ENCODE results near the gene SUCNR1.
"Not testable (repeated sequence)": the region's sequence is repeated elsewhere in the genome, so short reads cannot be mapped to it uniquely, and the experiment has no call there.

The SUCNR1 gene

GRCh38 chr3:151869181-151869580 is 4.3 kb upstream of the SUCNR1 start:
- no peak for TF ChIP-seq CTCF (IDR thresholded peaks at IDR 0.05; ENCODE audit: borderline replicate concordance, extremely low read depth, low read length, poor library complexity, severe bottlenecking)
- no peak for TF ChIP-seq EZH2 (IDR thresholded peaks at IDR 0.05; ENCODE audit: borderline replicate concordance, low read depth, low read length, severe bottlenecking)

GRCh38 chr3:151871639-151872468 is 1.6 kb upstream of the SUCNR1 start:
- peaks cover 53% of the 10 kb centered on the region for H3K4me1 ChIP-seq (ENCODE audit: insufficient read depth, low read length)
- peak overlapping the region; percentile 48 for H3K27ac ChIP-seq (ENCODE audit: low read length)
- no peaks in the 10 kb centered on the region for H3K36me3 ChIP-seq (ENCODE audit: insufficient read depth, low read length)
- H3K9ac ChIP-seq (ENCODE audit: low read depth, low read length) = no peak overlapping the region
- no peaks in the 10 kb centered on the region for H3K9me3 ChIP-seq (ENCODE audit: insufficient read depth, low read length, severe bottlenecking)
- H2AFZ ChIP-seq (ENCODE audit: low read depth, low read length) = peak overlapping the region; percentile 83
- no peaks in the 10 kb centered on the region for H3K79me2 ChIP-seq (ENCODE audit: insufficient read depth, low read length)
- no peak overlapping the region for H3K4me3 ChIP-seq (ENCODE audit: low read depth in 1 of 2, low read length in 2 of 2)
- no peak for DNase-seq
- peak; percentile 43 for ATAC-seq (ENCODE audit: insufficient read depth, low read depth)
- TF ChIP-seq EZH2 (IDR thresholded peaks at IDR 0.05; ENCODE audit: borderline replicate concordance, low read depth, low read length, severe bottlenecking) (no peak), CTCF (IDR thresholded peaks at IDR 0.05; ENCODE audit: borderline replicate concordance, extremely low read depth, low read length, poor library complexity, severe bottlenecking) (no peak)
- H4K20me1 ChIP-seq (ENCODE audit: insufficient read depth, low read length) = no peaks in the 10 kb centered on the region
- 0 out of 2 replicates have a peak overlapping the region, but pooled peaks have one; percentile 16 for H3K4me2 ChIP-seq (ENCODE audit: insufficient read depth, low read length)
- H3K27me3 ChIP-seq (ENCODE audit: insufficient read depth, low read length, poor library complexity) = no peaks in the 10 kb centered on the region

More at GRCh38 chr3:151869181-151869580, 4.3 kb upstream of the SUCNR1 start:
- Histone ChIP-seq H4K20me1 (ENCODE audit: insufficient read depth, low read length) (no peaks in the 10 kb centered on the region), H2AFZ (ENCODE audit: low read depth, low read length) (no peak overlapping the region), H3K4me3 (ENCODE audit: low read depth in 1 of 2, low read length in 2 of 2) (no peak overlapping the region), H3K27me3 (ENCODE audit: insufficient read depth, low read length, poor library complexity) (no peaks in the 10 kb centered on the region), H3K4me2 (ENCODE audit: insufficient read depth, low read length) (no peak overlapping the region), H3K36me3 (ENCODE audit: insufficient read depth, low read length) (no peaks in the 10 kb centered on the region), H3K4me1 (ENCODE audit: insufficient read depth, low read length) (peaks cover 45% of the 10 kb centered on the region), H3K9ac (ENCODE audit: low read depth, low read length) (no peak overlapping the region), H3K9me3 (ENCODE audit: insufficient read depth, low read length, severe bottlenecking) (no peaks in the 10 kb centered on the region), H3K79me2 (ENCODE audit: insufficient read depth, low read length) (no peaks in the 10 kb centered on the region), H3K27ac (ENCODE audit: low read length) (no peak overlapping the region)
- DNase-seq (no peak), ATAC-seq (ENCODE audit: insufficient read depth, low read depth) (no peak)

GRCh38 chr3:151874079-151874478 is 636 bp downstream of the SUCNR1 start:
- peaks cover 48% of the 10 kb centered on the region for H3K4me1 ChIP-seq (ENCODE audit: insufficient read depth, low read length)
- not testable (repeated sequence) for H2AFZ ChIP-seq (ENCODE audit: low read depth, low read length); H3K4me3 ChIP-seq (ENCODE audit: low read depth in 1 of 2, low read length in 2 of 2); H3K27ac ChIP-seq (ENCODE audit: low read length); H3K4me2 ChIP-seq (ENCODE audit: insufficient read depth, low read length); H3K9me3 ChIP-seq (ENCODE audit: insufficient read depth, low read length, severe bottlenecking); ATAC-seq (ENCODE audit: insufficient read depth, low read depth); H3K9ac ChIP-seq (ENCODE audit: low read depth, low read length); H3K36me3 ChIP-seq (ENCODE audit: insufficient read depth, low read length); H4K20me1 ChIP-seq (ENCODE audit: insufficient read depth, low read length); H3K79me2 ChIP-seq (ENCODE audit: insufficient read depth, low read length); DNase-seq; H3K27me3 ChIP-seq (ENCODE audit: insufficient read depth, low read length, poor library complexity)

GRCh38 chr3:151875759-151876158 is 2.3 kb downstream of the SUCNR1 start:
- Histone ChIP-seq H2AFZ (ENCODE audit: low read depth, low read length) (peak overlapping the region; percentile 73), H3K4me2 (ENCODE audit: insufficient read depth, low read length) (peak overlapping the region; percentile 57), H3K9me3 (ENCODE audit: insufficient read depth, low read length, severe bottlenecking) (no peaks in the 10 kb centered on the region)

More at GRCh38 chr3:151875759-151876158, 2.3 kb downstream of the SUCNR1 start:
- TF ChIP-seq CTCF (IDR thresholded peaks at IDR 0.05; ENCODE audit: borderline replicate concordance, extremely low read depth, low read length, poor library complexity, severe bottlenecking) = no peak
- Histone ChIP-seq H3K4me1 (ENCODE audit: insufficient read depth, low read length) (peaks cover 63% of the 10 kb centered on the region), H4K20me1 (ENCODE audit: insufficient read depth, low read length) (no peaks in the 10 kb centered on the region), H3K9ac (ENCODE audit: low read depth, low read length) (peak overlapping the region; percentile 46), H3K27me3 (ENCODE audit: insufficient read depth, low read length, poor library complexity) (no peaks in the 10 kb centered on the region), H3K4me3 (ENCODE audit: low read depth in 1 of 2, low read length in 2 of 2) (peak overlapping the region in 1 of 2 experiments; percentile 28; a peak in 2 of 4 replicates), H3K36me3 (ENCODE audit: insufficient read depth, low read length) (no peaks in the 10 kb centered on the region), H3K27ac (ENCODE audit: low read length) (peak overlapping the region; percentile 86), H3K79me2 (ENCODE audit: insufficient read depth, low read length) (no peaks in the 10 kb centered on the region)
- DNase-seq (peak; percentile 48), ATAC-seq (ENCODE audit: insufficient read depth, low read depth) (peak; percentile 85)
